ENCODE data around the gene SYNPO2. TPM values are rescaled to one million over a fixed set of nuclear protein-coding genes. Genes with fewer than 3 reads are reported as not detected.
"Not testable (repeated sequence)": the region's sequence is repeated elsewhere in the genome, so short reads cannot be mapped to it uniquely, and the experiment has no call there.

Gene SYNPO2
- total RNA-seq, 2 experiments from 2014 or later: 0.13 to 0.18 TPM

- no peak overlapping the region for H3K4me3 Mint-ChIP-seq
- POLR2A ChIA-PET: no interaction called here
- intact Hi-C loops (cut with micrococcal nuclease): loop anchor here (2.0 to 5.0 kb wide), 2 partner anchors 60 to 243 kb away; no protein-coding TSS in a partner anchor
- H3K9me3 Mint-ChIP-seq: no peaks in the 10 kb centered on the region
- peak; percentile 91 for ATAC-seq
- H3K27me3 Mint-ChIP-seq: no peaks in the 10 kb centered on the region
- DNase-seq: peak; percentile 71
- CTCF ChIA-PET: interaction anchor here (0.7 to 4.8 kb wide), 29 partner anchors 8 to 451 kb away, joined by 3 to 57 read pairs (median 5); partner anchors contain the start of gene USP53
- H3K4me1 Mint-ChIP-seq (ENCODE audit: low read depth): peaks cover 13% of the 10 kb centered on the region
- no peak overlapping the region for H3K27ac Mint-ChIP-seq
- no peaks in the 10 kb centered on the region for H3K36me3 Mint-ChIP-seq (ENCODE audit: low read depth)
- TF ChIP-seq CTCF (IDR thresholded peaks at IDR 0.05): peak; percentile 82
These were observed 153.4 kb downstream of the SYNPO2 start for GRCh38 chr4:119041951-119042560.

- no peaks in the 10 kb centered on the region for H3K36me3 Mint-ChIP-seq (ENCODE audit: low read depth)
- no peaks in the 10 kb centered on the region for H3K9me3 Mint-ChIP-seq
- ATAC-seq (no peak), DNase-seq (no peak)
- H3K4me1 Mint-ChIP-seq (ENCODE audit: low read depth): peaks cover 3% of the 10 kb centered on the region
- POLR2A ChIA-PET: no interaction called here
- H3K27me3 Mint-ChIP-seq: peaks cover 2% of the 10 kb centered on the region
- CTCF ChIA-PET: no interaction called here
- TF ChIP-seq CTCF (IDR thresholded peaks at IDR 0.05): no peak
- intact Hi-C loops (cut with micrococcal nuclease): no loop called here
- no peak overlapping the region for H3K27ac Mint-ChIP-seq
- H3K4me3 Mint-ChIP-seq: no peak overlapping the region
These were observed 157.6 kb downstream of the SYNPO2 start for GRCh38 chr4:119046263-119046662.

GRCh38 chr4:119047059-119047458 is 158.4 kb downstream of the SYNPO2 start:
- H3K27ac Mint-ChIP-seq; CTCF ChIA-PET; H3K4me1 Mint-ChIP-seq (ENCODE audit: low read depth); H3K27me3 Mint-ChIP-seq; intact Hi-C loops (cut with micrococcal nuclease); H3K36me3 Mint-ChIP-seq (ENCODE audit: low read depth); H3K9me3 Mint-ChIP-seq; ATAC-seq; H3K4me3 Mint-ChIP-seq; POLR2A ChIA-PET; DNase-seq: not testable (repeated sequence)

- no peak for DNase-seq
- ChIA-PET CTCF (no interaction called here), POLR2A (no interaction called here)
- Mint-ChIP-seq H3K27me3 (peaks cover 2% of the 10 kb centered on the region), H3K27ac (no peak overlapping the region), H3K4me1 (ENCODE audit: low read depth) (no peaks in the 10 kb centered on the region), H3K4me3 (no peak overlapping the region), H3K36me3 (ENCODE audit: low read depth) (no peaks in the 10 kb centered on the region), H3K9me3 (no peaks in the 10 kb centered on the region)
- ATAC-seq: no peak
- intact Hi-C loops (cut with micrococcal nuclease): no loop called here
- no peak for TF ChIP-seq CTCF (IDR thresholded peaks at IDR 0.05)
These were observed 159.8 kb downstream of the SYNPO2 start for GRCh38 chr4:119048446-119048845.

- TF ChIP-seq CTCF (IDR thresholded peaks at IDR 0.05): no peak
- CTCF ChIA-PET: no interaction called here
- intact Hi-C loops (cut with micrococcal nuclease): no loop called here
- POLR2A ChIA-PET: no interaction called here
- no peaks in the 10 kb centered on the region for H3K36me3 Mint-ChIP-seq (ENCODE audit: low read depth)
- H3K27ac Mint-ChIP-seq: no peak overlapping the region
- peaks cover 2% of the 10 kb centered on the region for H3K27me3 Mint-ChIP-seq
- ATAC-seq (no peak), DNase-seq (no peak)
- H3K4me3 Mint-ChIP-seq: no peak overlapping the region
- H3K4me1 Mint-ChIP-seq (ENCODE audit: low read depth): no peaks in the 10 kb centered on the region
- no peaks in the 10 kb centered on the region for H3K9me3 Mint-ChIP-seq
These were observed 160.7 kb downstream of the SYNPO2 start for GRCh38 chr4:119049342-119049741.
